Breast epithelium (tissue), 3 donors: ENCODE measurements around the gene KCNK7.

Source experiments
- CTCF ChIP-seq, 3 donors: fragments of 450-650 bp; IDR thresholded peaks; one replicate each; pipeline ENCODE4 v1.5.1; 2016 to 2017; ENCODE audit warnings: antibody characterized with exemption in 3 of 3, mild to moderate bottlenecking in 3 of 3, moderate library complexity in 3 of 3
- POLR2A ChIP-seq: fragments of 450-650 bp; IDR thresholded peaks from one replicate; pipeline ENCODE4 v1.6.1; 2016; ENCODE audit warnings: antibody characterized with exemption, mild to moderate bottlenecking, moderate library complexity
- POLR2AphosphoS5 ChIP-seq, 3 donors: sonication (generic); formaldehyde crosslinking; IDR thresholded peaks; one replicate each; pipeline ENCODE4 v1.6.1; 2017; ENCODE audit warnings: antibody characterized with exemption in 3 of 3

- TF ChIP-seq CTCF (IDR thresholded peaks at IDR 0.05) (no peak), POLR2AphosphoS5 (IDR thresholded peaks at IDR 0.05) (no peak), POLR2A (no peak)
Observed at GRCh38 chr11:65642014-65642671, 46.5 kb upstream of the KCNK7 start.
